ENCODE measurements around the gene OR6V1.

The OR6V1 gene

GRCh38 chr7:143015926-143016490, 36.1 kb upstream of the OR6V1 start:
- H3K9me3 ChIP-seq (ENCODE audit: control insufficient read depth, insufficient read depth, low read depth, low read length) = no peaks in the 10 kb centered on the region
- H3K9ac ChIP-seq (ENCODE audit: low read length) = no peak overlapping the region
- H3K27ac ChIP-seq (ENCODE audit: low read depth, low read length) = no peak overlapping the region
- no peak overlapping the region for H3K4me3 ChIP-seq (ENCODE audit: low read depth, low read length)
- no peaks in the 10 kb centered on the region for H3K4me1 ChIP-seq (ENCODE audit: control insufficient read depth, insufficient read depth, low read length)
- no peaks in the 10 kb centered on the region; the same call in 1 of the 2 replicates for H3K27me3 ChIP-seq (ENCODE audit: control insufficient read depth, insufficient read depth, low read length)
- no peaks in the 10 kb centered on the region for H3K36me3 ChIP-seq (ENCODE audit: control insufficient read depth, insufficient read depth, low read length)

GRCh38 chr7:143016996-143017395, 35.1 kb upstream of the OR6V1 start:
- Histone ChIP-seq H3K4me3 (ENCODE audit: low read depth, low read length) (no peak overlapping the region), H3K9me3 (ENCODE audit: control insufficient read depth, insufficient read depth, low read depth, low read length) (no peaks in the 10 kb centered on the region), H3K4me1 (ENCODE audit: control insufficient read depth, insufficient read depth, low read length) (no peaks in the 10 kb centered on the region), H3K27ac (ENCODE audit: low read depth, low read length) (no peak overlapping the region), H3K9ac (ENCODE audit: low read length) (no peak overlapping the region), H3K36me3 (ENCODE audit: control insufficient read depth, insufficient read depth, low read length) (no peaks in the 10 kb centered on the region), H3K27me3 (ENCODE audit: control insufficient read depth, insufficient read depth, low read length) (no peaks in the 10 kb centered on the region; the same call in 1 of the 2 replicates)

- no peaks in the 10 kb centered on the region for H3K4me1 ChIP-seq (ENCODE audit: control insufficient read depth, insufficient read depth, low read length)
- no peaks in the 10 kb centered on the region for H3K9me3 ChIP-seq (ENCODE audit: control insufficient read depth, insufficient read depth, low read depth, low read length)
- no peaks in the 10 kb centered on the region; the same call in 1 of the 2 replicates for H3K27me3 ChIP-seq (ENCODE audit: control insufficient read depth, insufficient read depth, low read length)
- H3K36me3 ChIP-seq (ENCODE audit: control insufficient read depth, insufficient read depth, low read length) = no peaks in the 10 kb centered on the region
- H3K27ac ChIP-seq (ENCODE audit: low read depth, low read length) = no peak overlapping the region
- no peak overlapping the region for H3K4me3 ChIP-seq (ENCODE audit: low read depth, low read length)
- H3K9ac ChIP-seq (ENCODE audit: low read length) = no peak overlapping the region
These were observed 33.2 kb upstream of the OR6V1 start for GRCh38 chr7:143018931-143019330.

GRCh38 chr7:143023047-143023446, 29.1 kb upstream of the OR6V1 start:
- Histone ChIP-seq H3K9me3 (ENCODE audit: control insufficient read depth, insufficient read depth, low read depth, low read length) (no peaks in the 10 kb centered on the region), H3K36me3 (ENCODE audit: control insufficient read depth, insufficient read depth, low read length) (no peaks in the 10 kb centered on the region), H3K4me1 (ENCODE audit: control insufficient read depth, insufficient read depth, low read length) (no peaks in the 10 kb centered on the region), H3K4me3 (ENCODE audit: low read depth, low read length) (no peak overlapping the region), H3K9ac (ENCODE audit: low read length) (no peak overlapping the region), H3K27ac (ENCODE audit: low read depth, low read length) (no peak overlapping the region), H3K27me3 (ENCODE audit: control insufficient read depth, insufficient read depth, low read length) (no peaks in the 10 kb centered on the region)

- Histone ChIP-seq H3K27me3 (ENCODE audit: control insufficient read depth, insufficient read depth, low read length) (no peaks in the 10 kb centered on the region), H3K4me3 (ENCODE audit: low read depth, low read length) (no peak overlapping the region), H3K9me3 (ENCODE audit: control insufficient read depth, insufficient read depth, low read depth, low read length) (no peaks in the 10 kb centered on the region), H3K27ac (ENCODE audit: low read depth, low read length) (no peak overlapping the region), H3K4me1 (ENCODE audit: control insufficient read depth, insufficient read depth, low read length) (no peaks in the 10 kb centered on the region), H3K9ac (ENCODE audit: low read length) (no peak overlapping the region), H3K36me3 (ENCODE audit: control insufficient read depth, insufficient read depth, low read length) (no peaks in the 10 kb centered on the region)
These were observed 26.8 kb upstream of the OR6V1 start for GRCh38 chr7:143025371-143025770.

GRCh38 chr7:143027032-143027431, 25.1 kb upstream of the OR6V1 start, which contains the start of gene OR9A2:
TSS of gene OR9A2 (minus strand) at chr7:143027132. CDS start at chr7:143027132, 0 bp downstream.
- no peaks in the 10 kb centered on the region for H3K36me3 ChIP-seq (ENCODE audit: control insufficient read depth, insufficient read depth, low read length)
- H3K4me3 ChIP-seq (ENCODE audit: low read depth, low read length) = no peak within 1 kb of the TSS
- no peaks in the 10 kb centered on the region for H3K27me3 ChIP-seq (ENCODE audit: control insufficient read depth, insufficient read depth, low read length)
- H3K27ac ChIP-seq (ENCODE audit: low read depth, low read length) = no peak within 1 kb of the TSS
- no peak within 1 kb of the TSS for H3K9ac ChIP-seq (ENCODE audit: low read length)
- H3K4me1 ChIP-seq (ENCODE audit: control insufficient read depth, insufficient read depth, low read length) = no peaks in the 10 kb centered on the region
- H3K9me3 ChIP-seq (ENCODE audit: control insufficient read depth, insufficient read depth, low read depth, low read length) = no peaks in the 10 kb centered on the region

- H3K4me1 ChIP-seq (ENCODE audit: control insufficient read depth, insufficient read depth, low read length) = no peaks in the 10 kb centered on the region
- no peak overlapping the region for H3K9ac ChIP-seq (ENCODE audit: low read length)
- no peak overlapping the region for H3K27ac ChIP-seq (ENCODE audit: low read depth, low read length)
- H3K4me3 ChIP-seq (ENCODE audit: low read depth, low read length) = no peak overlapping the region
- H3K27me3 ChIP-seq (ENCODE audit: control insufficient read depth, insufficient read depth, low read length) = no peaks in the 10 kb centered on the region; the same call in 1 of the 2 replicates
- H3K36me3 ChIP-seq (ENCODE audit: control insufficient read depth, insufficient read depth, low read length) = no peaks in the 10 kb centered on the region
- H3K9me3 ChIP-seq (ENCODE audit: control insufficient read depth, insufficient read depth, low read depth, low read length) = no peaks in the 10 kb centered on the region
These were observed 24.5 kb upstream of the OR6V1 start for GRCh38 chr7:143027683-143028082.

- Histone ChIP-seq H3K27ac (ENCODE audit: low read depth, low read length) (no peak overlapping the region), H3K9me3 (ENCODE audit: control insufficient read depth, insufficient read depth, low read depth, low read length) (no peaks in the 10 kb centered on the region), H3K4me1 (ENCODE audit: control insufficient read depth, insufficient read depth, low read length) (peaks cover 11% of the 10 kb centered on the region; the same call in 1 of the 2 replicates), H3K4me3 (ENCODE audit: low read depth, low read length) (no peak overlapping the region), H3K9ac (ENCODE audit: low read length) (no peak overlapping the region), H3K36me3 (ENCODE audit: control insufficient read depth, insufficient read depth, low read length) (no peaks in the 10 kb centered on the region), H3K27me3 (ENCODE audit: control insufficient read depth, insufficient read depth, low read length) (no peaks in the 10 kb centered on the region)
These were observed 13.5 kb upstream of the OR6V1 start for GRCh38 chr7:143038635-143039034.

GRCh38 chr7:143040209-143040715, 11.9 kb upstream of the OR6V1 start:
- H3K9ac ChIP-seq (ENCODE audit: low read length) = no peak overlapping the region
- H3K27me3 ChIP-seq (ENCODE audit: control insufficient read depth, insufficient read depth, low read length) = no peaks in the 10 kb centered on the region
- no peaks in the 10 kb centered on the region for H3K36me3 ChIP-seq (ENCODE audit: control insufficient read depth, insufficient read depth, low read length)
- H3K27ac ChIP-seq (ENCODE audit: low read depth, low read length) = no peak overlapping the region
- H3K9me3 ChIP-seq (ENCODE audit: control insufficient read depth, insufficient read depth, low read depth, low read length) = no peaks in the 10 kb centered on the region
- H3K4me3 ChIP-seq (ENCODE audit: low read depth, low read length) = no peak overlapping the region
- H3K4me1 ChIP-seq (ENCODE audit: control insufficient read depth, insufficient read depth, low read length) = peaks cover 11% of the 10 kb centered on the region; the same call in 1 of the 2 replicates

GRCh38 chr7:143041346-143041745, 10.8 kb upstream of the OR6V1 start:
- Histone ChIP-seq H3K36me3 (ENCODE audit: control insufficient read depth, insufficient read depth, low read length) (no peaks in the 10 kb centered on the region), H3K27me3 (ENCODE audit: control insufficient read depth, insufficient read depth, low read length) (no peaks in the 10 kb centered on the region), H3K9me3 (ENCODE audit: control insufficient read depth, insufficient read depth, low read depth, low read length) (no peaks in the 10 kb centered on the region), H3K9ac (ENCODE audit: low read length) (no peak overlapping the region), H3K4me1 (ENCODE audit: control insufficient read depth, insufficient read depth, low read length) (peaks cover 11% of the 10 kb centered on the region; the same call in 1 of the 2 replicates), H3K4me3 (ENCODE audit: low read depth, low read length) (no peak overlapping the region), H3K27ac (ENCODE audit: low read depth, low read length) (no peak overlapping the region)

GRCh38 chr7:143042159-143042789, 9.9 kb upstream of the OR6V1 start:
- Histone ChIP-seq H3K9me3 (ENCODE audit: control insufficient read depth, insufficient read depth, low read depth, low read length) (no peaks in the 10 kb centered on the region), H3K9ac (ENCODE audit: low read length) (no peak overlapping the region), H3K4me1 (ENCODE audit: control insufficient read depth, insufficient read depth, low read length) (peaks cover 11% of the 10 kb centered on the region; the same call in 1 of the 2 replicates), H3K27me3 (ENCODE audit: control insufficient read depth, insufficient read depth, low read length) (no peaks in the 10 kb centered on the region), H3K36me3 (ENCODE audit: control insufficient read depth, insufficient read depth, low read length) (no peaks in the 10 kb centered on the region), H3K4me3 (ENCODE audit: low read depth, low read length) (no peak overlapping the region), H3K27ac (ENCODE audit: low read depth, low read length) (no peak overlapping the region)

Measured in HUES6 (cell line).